Thyroid gland (tissue), 4 donors: ENCODE results near the gene SH2D3C.

ENCODE experiments used
- CTCF ChIP-seq, 6 experiments: fragments of 200-600 bp in 3 of 6; fragments of 450-650 bp in 3 of 6; sonication (generic) in 3 of 6; IDR thresholded peaks; one replicate each; pipeline ENCODE4 v1.5.1; 2016 to 2019; ENCODE audit warnings: antibody characterized with exemption in 6 of 6, mild to moderate bottlenecking in 2 of 6, inconsistent platforms in 1 of 6, moderate library complexity in 1 of 6
- POLR2A ChIP-seq, 2 donors: fragments of 450-650 bp; IDR thresholded peaks; one replicate each; pipeline ENCODE4 v1.6.1; 2017; ENCODE audit warnings: antibody characterized with exemption in 2 of 2, mild to moderate bottlenecking in 2 of 2, moderate library complexity in 1 of 2

GRCh38 chr9:127729522-127730256 is 48.8 kb downstream of the SH2D3C start:
- TF ChIP-seq POLR2A (IDR thresholded peaks at IDR 0.05) (no peak), CTCF (IDR thresholded peaks at IDR 0.05) (no peak)
